IgD-negative memory B cell (primary cell): ENCODE measurements around the gene CHST1. TPM values are rescaled to one million over a fixed set of nuclear protein-coding genes. Genes with fewer than 3 reads are reported as not detected.

Source experiments
- H3K27ac Mint-ChIP-seq, 3 donors: one replicate each; pipeline ENCODE4 v1.8.0; 2020 to 2022; ENCODE audit warnings: mild to moderate bottlenecking in 3 of 3, mixed read lengths in 3 of 3, moderate library complexity in 1 of 3
- H3K27me3 Mint-ChIP-seq: one replicate; pipeline ENCODE4 v1.8.0; 2021; ENCODE audit warnings: mixed read lengths
- H3K36me3 Mint-ChIP-seq: one replicate; pipeline ENCODE4 v1.8.0; 2020; ENCODE audit warnings: mild to moderate bottlenecking, mixed read lengths
- H3K4me1 Mint-ChIP-seq, 3 donors: one replicate each; pipeline ENCODE4 v1.8.0; 2020 to 2022; ENCODE audit warnings: mixed read lengths in 3 of 3, mild to moderate bottlenecking in 1 of 3
- H3K4me3 Mint-ChIP-seq, 4 donors: one replicate each; pipeline ENCODE4 v1.8.0; 2020 to 2022; ENCODE audit warnings: mild to moderate bottlenecking in 4 of 4, mixed read lengths in 4 of 4, moderate library complexity in 3 of 4
- H3K9me3 Mint-ChIP-seq, 3 donors: one replicate each; pipeline ENCODE4 v1.8.0; 2020 to 2021; ENCODE audit warnings: mixed read lengths in 3 of 3, mild to moderate bottlenecking in 1 of 3
- polyA plus RNA-seq: library from polyadenylated mRNA; unstranded; fragments of 300-500 nt; fragmentation: Illumina TruSeq; gene quantifications from one replicate; pipeline ENCODE4 v1.2.3, GENCODE V29; 2021

CHST1 gene
- polyA plus RNA-seq, 1 donor from 2014 or later, result not detected

DNA sequence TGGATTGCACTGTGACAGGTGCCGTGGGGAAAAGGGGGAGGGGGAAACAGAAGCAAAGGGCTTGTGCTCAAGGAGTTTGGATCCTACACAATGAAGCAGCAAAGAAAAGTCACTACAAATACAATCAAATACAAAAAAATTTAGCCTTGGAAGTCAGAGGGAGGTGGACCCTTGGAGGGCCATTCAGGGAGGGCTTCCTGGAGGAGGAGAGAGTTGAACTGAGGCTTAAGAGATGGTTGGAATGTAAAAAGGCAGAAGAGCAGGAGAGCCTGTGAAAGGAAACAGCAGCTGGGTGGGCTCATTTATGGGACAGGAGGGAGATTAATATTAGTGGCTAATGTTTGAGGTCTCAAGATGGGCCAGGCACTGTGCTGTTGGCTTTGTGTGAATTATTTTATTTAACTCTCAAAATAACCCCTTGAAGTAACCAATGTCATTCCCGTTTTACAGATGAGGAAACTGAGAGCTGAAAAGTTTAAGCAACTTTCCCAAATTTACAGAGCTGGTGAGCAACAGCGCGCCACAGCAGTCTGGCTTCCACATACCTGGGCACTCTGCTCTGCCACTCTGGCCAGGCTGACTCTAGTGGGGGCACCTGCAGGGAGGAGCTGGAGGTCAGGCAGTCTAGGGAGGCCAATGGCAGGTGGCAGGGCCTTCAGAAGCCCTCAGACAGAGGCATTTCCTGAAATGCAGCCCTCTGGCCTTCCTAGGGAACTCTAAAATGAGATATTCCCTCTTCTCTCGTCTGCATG is 2.7 kb upstream of the CHST1 start:
- no peak overlapping the region for H3K4me3 Mint-ChIP-seq
- H3K4me1 Mint-ChIP-seq, result peaks cover 0 to 2% (median 0%) of the 10 kb centered on the region in 3 donors
- no peak overlapping the region for H3K27ac Mint-ChIP-seq
- H3K9me3 Mint-ChIP-seq, result no peaks in the 10 kb centered on the region
- peaks cover 39% of the 10 kb centered on the region for H3K27me3 Mint-ChIP-seq
- H3K36me3 Mint-ChIP-seq, result no peaks in the 10 kb centered on the region

DNA sequence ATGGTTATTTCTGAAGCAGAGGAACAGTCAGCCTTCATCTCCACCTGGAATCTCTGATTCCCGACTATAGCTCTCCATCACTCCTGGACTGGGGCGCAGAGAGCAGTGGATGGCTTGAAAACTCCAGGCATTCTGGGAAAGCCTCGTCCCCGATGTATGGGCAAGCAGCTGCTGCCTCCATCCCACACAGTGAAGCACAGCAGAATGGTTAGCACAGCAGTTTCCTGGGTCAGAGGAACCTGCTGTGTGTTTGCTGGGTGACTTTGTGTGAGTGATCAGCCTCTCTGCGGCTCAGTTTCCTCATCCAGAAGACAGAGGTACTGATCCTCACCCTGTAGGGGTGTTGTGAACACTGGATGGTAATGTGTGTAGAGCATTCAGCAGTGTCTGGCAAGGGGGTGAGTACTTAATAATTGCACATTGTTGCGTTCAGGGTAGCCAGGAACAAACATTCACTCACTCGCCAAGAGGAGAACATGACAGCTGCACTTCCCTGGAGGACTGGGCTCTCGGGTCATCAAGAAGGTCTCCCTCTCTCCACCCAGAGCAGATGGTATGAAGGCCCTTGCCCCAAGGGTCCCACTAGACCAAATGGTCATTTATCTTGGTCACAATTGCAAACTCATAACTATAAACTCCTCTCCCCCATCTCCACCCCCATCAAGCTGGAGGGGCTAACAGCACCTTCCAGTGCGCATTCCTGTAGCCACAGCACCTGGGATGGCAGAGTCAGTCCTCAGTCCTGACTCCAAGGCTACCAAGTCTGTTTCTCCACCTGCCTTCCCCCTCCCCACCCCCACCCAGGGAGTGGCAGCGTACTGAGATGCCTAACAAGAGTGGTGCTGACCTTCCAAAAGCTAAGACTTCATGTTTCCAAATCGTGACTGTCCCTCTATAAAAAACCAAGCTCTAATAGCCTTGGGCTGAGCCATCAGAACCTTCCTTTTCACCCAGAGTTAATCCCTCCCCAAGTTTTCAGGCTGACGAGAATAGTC is 1.5 kb upstream of the CHST1 start:
- peak overlapping the region in 1 of 4 donors; percentile 79 for H3K4me3 Mint-ChIP-seq
- no peaks in the 10 kb centered on the region for H3K9me3 Mint-ChIP-seq
- H3K36me3 Mint-ChIP-seq, result no peaks in the 10 kb centered on the region
- peaks cover 44% of the 10 kb centered on the region for H3K27me3 Mint-ChIP-seq
- peaks cover 0 to 2% (median 0%) of the 10 kb centered on the region in 3 donors for H3K4me1 Mint-ChIP-seq
- H3K27ac Mint-ChIP-seq, result no peak overlapping the region

DNA sequence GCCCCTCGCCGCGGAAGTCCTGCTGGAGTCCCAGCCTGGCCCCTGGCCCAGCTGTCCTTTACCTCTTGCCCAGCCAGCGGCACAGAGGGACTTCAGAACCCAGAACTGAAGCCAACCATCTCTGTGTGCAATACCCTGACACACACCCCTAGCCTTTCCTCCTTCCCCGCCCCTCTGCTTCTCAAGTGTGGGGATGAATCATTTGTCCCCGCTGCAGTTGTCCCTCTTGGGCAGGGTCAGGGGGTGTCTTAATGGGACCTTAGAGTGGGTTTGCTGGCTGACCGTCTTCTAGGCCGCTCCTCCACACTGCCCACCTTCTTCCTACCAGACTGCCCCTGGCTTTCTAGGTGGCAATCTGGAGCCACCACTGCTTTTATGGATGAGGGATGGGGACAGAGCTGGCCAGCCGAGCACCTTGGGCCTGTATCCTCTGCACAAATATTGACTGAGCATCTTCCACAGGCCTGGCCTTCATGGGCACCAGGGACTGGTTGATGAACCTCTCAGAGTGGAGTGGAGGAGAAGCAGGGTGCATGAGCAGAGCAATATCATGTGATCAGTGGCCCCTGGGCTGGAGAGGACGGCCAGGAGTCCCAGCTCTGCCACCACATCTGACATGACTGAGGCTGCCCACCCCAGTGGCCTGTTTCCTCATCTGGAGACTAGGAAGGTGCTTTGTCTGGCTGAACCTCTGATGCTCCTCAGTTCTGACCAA is 668 bp upstream of the CHST1 start:
- H3K27me3 Mint-ChIP-seq, result peaks cover 48% of the 10 kb centered on the region

DNA sequence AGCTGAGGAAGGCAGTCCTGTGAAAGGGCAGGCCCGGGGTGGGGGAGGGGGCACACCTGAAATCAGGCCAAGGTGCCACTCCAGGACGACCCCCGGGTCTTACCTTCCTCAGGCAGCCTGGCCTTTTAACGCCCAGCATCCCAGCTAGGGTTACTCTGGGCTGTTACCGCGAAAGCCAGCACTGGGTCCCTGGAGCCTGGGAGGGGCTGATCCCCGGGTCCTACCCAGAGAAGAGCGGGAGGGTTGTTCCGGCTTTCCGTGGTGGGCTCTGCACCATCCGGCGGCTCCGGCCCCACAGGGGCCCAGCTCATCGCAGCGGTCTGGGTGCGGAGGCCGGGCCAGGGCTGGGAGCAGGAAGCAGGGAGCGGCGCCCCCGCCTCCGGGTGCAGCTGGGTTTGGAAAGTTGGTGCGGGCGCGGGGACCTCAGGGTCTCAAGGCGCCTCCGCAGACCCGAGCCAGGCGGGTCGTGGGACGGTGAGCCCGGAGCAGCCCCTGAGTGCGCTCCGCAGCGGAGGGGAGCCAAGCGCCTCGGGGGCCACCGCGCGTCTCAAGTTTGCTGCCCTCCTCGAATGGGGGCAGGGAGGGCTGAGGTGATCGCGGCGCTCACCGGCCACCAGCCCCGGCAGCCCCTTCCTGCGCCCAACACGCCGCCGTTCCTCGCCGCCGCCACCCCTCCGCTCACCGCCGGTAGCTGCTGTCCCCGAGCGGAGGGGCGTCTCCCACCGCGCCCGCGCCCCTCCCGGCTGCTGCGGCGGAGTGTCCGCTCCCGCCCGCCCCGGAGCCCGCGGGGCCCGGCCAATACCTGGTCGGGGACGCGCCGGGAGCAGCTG is 831 bp downstream of the CHST1 start:
- peaks cover 59% of the 10 kb centered on the region for H3K27me3 Mint-ChIP-seq
- H3K27ac Mint-ChIP-seq, result no peak overlapping the region
- no peaks in the 10 kb centered on the region for H3K36me3 Mint-ChIP-seq
- no peaks in the 10 kb centered on the region for H3K9me3 Mint-ChIP-seq
- no peak overlapping the region for H3K4me3 Mint-ChIP-seq
- peaks cover 0 to 2% (median 0%) of the 10 kb centered on the region in 3 donors for H3K4me1 Mint-ChIP-seq

More for the DNA sequence above, 668 bp upstream of the CHST1 start:
- Mint-ChIP-seq H3K36me3 (no peaks in the 10 kb centered on the region), H3K4me1 (peaks cover 0 to 2% (median 0%) of the 10 kb centered on the region in 3 donors), H3K9me3 (no peaks in the 10 kb centered on the region), H3K4me3 (peak overlapping the region; percentile 17 to 80 (median 58)), H3K27ac (no peak overlapping the region)

DNA sequence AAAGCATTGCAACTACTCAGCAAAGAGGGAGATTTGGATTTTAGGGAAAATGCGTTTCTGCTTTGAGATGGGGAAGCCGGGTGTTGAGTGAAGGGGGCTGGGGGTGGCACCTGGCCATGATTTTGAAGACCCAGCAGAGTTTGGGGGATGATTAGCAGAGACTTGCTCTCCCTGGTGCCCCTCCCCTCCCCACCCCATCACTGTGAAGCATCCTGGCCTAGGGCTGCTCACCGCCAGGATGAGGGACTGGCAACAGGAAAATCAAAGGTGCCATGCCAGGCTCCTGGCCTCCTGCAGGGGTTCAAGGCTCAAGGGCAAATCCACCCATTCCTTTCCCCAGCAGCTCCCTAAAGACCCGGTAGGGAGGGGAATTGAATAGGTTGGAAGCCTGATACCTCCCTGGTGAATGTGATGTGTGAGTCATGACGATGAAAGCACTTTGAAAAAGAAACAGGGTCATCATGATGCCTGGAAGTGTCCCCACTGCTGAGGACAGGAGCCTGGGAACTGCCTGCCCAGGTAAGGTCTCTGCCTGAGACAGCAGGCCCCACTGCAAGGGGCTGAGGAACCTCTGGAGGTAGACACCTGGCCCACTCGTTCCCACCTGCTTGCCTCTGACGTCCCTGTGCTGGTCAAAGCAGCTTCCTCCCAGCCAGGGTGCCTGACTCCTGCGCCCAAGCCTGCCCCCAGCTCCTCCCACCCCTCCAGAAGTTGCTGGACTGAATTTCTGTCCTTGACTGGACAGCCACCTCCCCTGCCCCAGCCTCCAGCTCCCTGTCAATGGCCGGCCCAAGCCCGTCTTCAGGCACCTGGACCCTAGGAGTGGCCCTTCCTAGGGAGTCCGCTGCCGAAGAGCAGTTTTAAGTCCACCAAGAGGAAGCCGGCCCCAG is 1.7 kb downstream of the CHST1 start:
- Mint-ChIP-seq H3K27ac (no peak overlapping the region), H3K4me1 (peaks cover 0 to 2% (median 0%) of the 10 kb centered on the region in 3 donors), H3K27me3 (peaks cover 60% of the 10 kb centered on the region), H3K36me3 (no peaks in the 10 kb centered on the region), H3K9me3 (no peaks in the 10 kb centered on the region), H3K4me3 (peak overlapping the region in 2 of 4 donors; percentile 30 to 79)

DNA sequence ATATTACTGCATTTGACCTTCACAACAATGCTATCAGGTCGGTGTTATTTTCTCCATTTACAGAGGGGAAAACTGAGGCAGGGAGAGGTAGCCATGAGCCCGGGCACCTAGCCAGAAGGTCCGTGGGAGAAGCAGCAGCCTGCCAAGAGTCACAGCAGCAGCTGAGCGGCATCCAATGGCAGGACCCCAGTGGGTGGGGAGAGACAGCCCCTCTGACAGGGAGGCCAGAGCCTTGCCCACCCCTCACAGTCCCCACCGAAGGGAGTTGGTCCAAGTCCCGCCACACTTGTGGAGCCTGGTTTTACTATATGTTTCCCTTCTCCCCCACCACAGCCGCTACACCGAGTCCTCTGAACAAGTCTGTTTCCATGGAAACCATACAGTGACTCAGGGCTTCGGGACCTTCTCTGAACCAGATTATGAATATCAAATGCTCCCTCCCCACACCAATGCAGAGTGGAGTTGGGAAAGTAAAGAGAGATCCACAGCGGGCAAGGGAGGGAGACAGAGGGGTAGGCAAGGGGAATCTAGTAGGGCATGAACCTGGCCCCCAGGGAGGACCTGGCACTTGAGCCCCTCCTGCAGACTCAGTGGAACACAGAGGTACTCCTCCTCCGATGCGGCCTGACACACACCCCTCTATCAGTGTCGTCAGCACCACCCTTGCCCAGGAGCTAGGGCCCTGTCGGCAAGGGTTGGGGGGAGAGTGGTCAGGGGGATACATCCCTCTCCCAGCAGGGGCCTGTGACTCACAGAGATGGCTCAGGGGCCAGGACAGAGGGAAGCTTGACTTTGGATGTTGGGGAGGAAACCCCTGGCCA is 2.5 kb downstream of the CHST1 start:
- Mint-ChIP-seq H3K27ac (no peak overlapping the region), H3K4me1 (peaks cover 0 to 2% (median 0%) of the 10 kb centered on the region in 3 donors), H3K9me3 (no peaks in the 10 kb centered on the region), H3K4me3 (peak overlapping the region in 3 of 4 donors; percentile 28 to 73 (median 30)), H3K27me3 (peaks cover 57% of the 10 kb centered on the region), H3K36me3 (no peaks in the 10 kb centered on the region)

DNA sequence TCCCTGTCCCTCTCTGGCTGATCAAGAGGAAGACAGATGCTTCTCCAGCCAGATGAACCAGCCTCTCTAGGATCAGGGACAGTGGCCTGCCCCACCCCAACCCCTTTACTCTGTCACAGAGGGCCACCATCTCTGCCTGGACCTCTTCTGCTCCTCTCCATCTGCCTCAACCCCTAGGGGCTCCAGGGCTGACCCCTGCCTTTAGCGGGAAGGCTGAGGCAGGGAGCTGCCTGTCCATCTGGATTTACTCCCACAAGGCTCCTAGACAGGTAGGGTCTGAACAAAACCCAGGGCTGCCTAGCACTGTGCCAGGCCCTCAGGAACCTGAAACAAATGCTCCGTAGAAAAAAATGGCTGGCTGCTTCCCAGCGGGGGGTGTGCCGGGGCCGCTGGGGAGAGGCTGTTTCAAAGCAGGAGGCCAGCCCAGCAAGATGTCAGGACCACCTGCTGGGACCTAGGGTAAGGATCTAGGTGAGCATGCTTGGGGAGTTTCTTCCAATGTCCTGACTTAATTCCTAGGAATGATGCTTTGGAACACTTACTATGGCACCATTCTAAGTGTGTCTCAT is 3.2 kb downstream of the CHST1 start:
- H3K27me3 Mint-ChIP-seq, result peaks cover 53% of the 10 kb centered on the region
- no peaks in the 10 kb centered on the region for H3K9me3 Mint-ChIP-seq
- no peaks in the 10 kb centered on the region for H3K36me3 Mint-ChIP-seq
- H3K4me1 Mint-ChIP-seq, result peaks cover 0 to 2% (median 0%) of the 10 kb centered on the region in 3 donors
- no peak overlapping the region for H3K4me3 Mint-ChIP-seq
- no peak overlapping the region for H3K27ac Mint-ChIP-seq

DNA sequence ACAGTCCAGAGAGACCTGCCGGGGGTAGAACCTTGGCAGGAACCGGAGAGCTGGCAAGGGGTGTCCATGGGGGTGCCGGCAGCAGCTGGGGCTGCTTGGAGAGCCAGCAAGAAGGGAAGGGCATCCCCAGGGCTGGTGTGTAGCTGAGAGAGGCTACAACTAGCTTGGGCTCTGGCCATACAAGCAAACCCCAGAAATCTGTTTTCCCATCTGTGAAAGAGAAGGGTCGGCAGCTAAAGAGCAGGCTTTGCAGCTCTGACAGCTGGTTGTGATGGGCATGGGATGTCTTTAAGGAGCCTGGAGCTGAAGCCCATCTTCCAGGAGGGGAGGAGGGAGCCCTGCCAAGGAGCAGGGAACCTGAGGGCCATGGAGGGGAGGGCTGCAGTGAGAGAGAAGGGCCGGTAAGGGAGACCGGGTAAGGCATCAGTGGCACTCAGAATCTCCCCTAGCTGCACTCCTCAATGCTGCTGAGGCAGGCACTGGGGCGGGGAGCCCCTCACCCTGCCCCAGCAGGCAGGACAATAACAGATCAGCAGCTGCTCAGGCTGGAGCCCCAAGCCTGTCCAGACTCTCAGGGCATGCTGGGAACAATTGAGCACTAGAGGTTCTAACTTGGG is 3.9 kb downstream of the CHST1 start:
- no peaks in the 10 kb centered on the region for H3K9me3 Mint-ChIP-seq
- H3K27me3 Mint-ChIP-seq, result peaks cover 50% of the 10 kb centered on the region
- H3K27ac Mint-ChIP-seq, result no peak overlapping the region
- H3K36me3 Mint-ChIP-seq, result no peaks in the 10 kb centered on the region
- H3K4me1 Mint-ChIP-seq, result peaks cover 0 to 2% (median 0%) of the 10 kb centered on the region in 3 donors
- H3K4me3 Mint-ChIP-seq, result no peak overlapping the region

DNA sequence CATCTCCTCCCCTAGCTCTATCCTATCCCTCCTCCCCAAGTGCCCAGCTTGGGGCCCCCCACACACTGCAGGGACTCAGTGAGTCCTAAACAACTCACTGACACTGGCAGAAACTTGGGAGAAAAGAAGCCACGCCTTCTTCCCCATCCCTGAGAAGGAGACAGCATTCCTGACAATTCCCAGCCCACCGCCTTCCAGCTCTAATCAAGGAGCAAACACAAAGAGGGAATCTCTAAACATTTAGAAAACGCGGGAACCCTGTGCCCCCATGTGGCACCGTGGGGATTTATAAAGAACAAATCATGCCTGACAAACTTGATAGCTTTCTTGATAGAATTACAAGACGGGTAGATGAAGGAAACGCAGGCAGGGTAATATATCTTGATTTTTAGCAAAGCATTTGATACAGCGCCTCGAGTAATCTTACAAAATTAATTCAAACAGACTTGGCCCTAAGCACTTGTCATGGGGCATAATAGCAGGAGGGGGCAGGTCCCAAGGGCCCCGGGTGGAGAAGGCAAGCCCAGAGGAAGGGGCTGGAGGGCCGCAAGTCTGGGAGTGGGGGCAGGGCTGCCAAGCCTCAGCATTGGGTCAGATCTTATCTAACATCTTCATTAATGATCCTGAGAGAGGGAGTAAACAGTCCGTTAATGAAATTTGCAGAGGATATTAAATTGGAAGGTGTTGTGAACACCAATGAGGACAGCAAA is 4.5 kb downstream of the CHST1 start:
- H3K4me1 Mint-ChIP-seq, result peaks cover 0 to 2% (median 0%) of the 10 kb centered on the region in 3 donors
- no peaks in the 10 kb centered on the region for H3K9me3 Mint-ChIP-seq
- H3K4me3 Mint-ChIP-seq, result no peak overlapping the region
- H3K36me3 Mint-ChIP-seq, result no peaks in the 10 kb centered on the region
- peaks cover 45% of the 10 kb centered on the region for H3K27me3 Mint-ChIP-seq
- H3K27ac Mint-ChIP-seq, result no peak overlapping the region

DNA sequence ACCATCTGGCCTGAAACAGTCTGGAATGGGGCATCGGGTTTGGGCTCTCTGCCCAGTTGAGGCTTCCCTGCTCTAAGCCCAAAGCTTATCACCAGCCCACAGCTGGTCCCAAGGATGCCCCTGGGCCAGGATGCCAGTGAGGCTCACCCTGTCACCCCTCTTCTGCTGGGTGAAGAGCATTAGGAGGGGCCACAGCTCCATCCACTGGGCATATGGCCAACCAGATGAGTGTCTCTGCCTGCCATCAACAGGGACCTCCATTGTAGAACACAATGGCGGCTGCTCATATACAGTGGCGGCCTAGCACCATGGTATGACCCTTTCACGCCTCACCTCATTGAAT is 5.6 kb downstream of the CHST1 start:
- H3K36me3 Mint-ChIP-seq, result no peaks in the 10 kb centered on the region
- H3K9me3 Mint-ChIP-seq, result no peaks in the 10 kb centered on the region
- no peak overlapping the region for H3K27ac Mint-ChIP-seq
- no peak overlapping the region for H3K4me3 Mint-ChIP-seq
- H3K4me1 Mint-ChIP-seq, result peaks cover 0 to 5% (median 3%) of the 10 kb centered on the region in 3 donors
- H3K27me3 Mint-ChIP-seq, result peaks cover 43% of the 10 kb centered on the region

DNA sequence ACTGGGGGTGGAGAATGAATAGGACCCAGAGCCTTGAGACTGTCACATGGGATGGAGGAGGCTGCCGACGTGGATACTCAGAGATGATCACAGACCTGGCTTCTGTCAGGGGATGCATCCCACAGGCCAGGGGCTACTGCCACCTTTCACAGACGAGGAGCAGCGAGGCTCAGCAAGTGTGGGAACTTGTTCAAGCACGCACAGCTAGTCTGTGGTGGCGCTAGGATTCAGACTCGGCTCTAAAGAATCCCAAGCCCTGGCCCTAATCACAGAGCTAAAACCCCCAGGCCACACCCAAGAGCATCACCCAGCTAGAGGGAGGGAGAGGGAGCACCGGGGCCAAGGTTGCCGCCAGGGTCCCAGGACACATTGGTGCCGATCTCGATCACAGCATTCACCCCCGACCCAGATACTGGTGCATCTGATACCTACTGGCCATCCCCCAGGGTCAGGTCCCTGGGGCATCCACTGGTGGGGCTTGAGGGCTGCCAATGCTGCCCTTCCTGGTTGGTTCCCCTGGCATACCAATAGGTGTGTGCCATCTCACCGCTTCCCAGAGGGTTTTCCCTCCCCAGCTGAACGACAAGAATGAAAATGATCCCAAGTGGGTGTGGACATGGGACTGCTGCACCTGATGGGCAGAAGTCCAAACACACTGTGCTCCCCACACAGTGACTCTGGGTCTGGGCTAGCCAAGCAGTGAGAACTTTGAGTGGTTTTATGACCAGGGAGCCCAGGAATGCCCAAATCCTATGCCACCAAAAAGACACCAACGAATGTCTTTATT is 6.2 kb downstream of the CHST1 start:
- no peaks in the 10 kb centered on the region for H3K36me3 Mint-ChIP-seq
- no peaks in the 10 kb centered on the region for H3K9me3 Mint-ChIP-seq
- H3K27me3 Mint-ChIP-seq, result peaks cover 43% of the 10 kb centered on the region
- H3K4me3 Mint-ChIP-seq, result no peak overlapping the region
- no peak overlapping the region for H3K27ac Mint-ChIP-seq
- H3K4me1 Mint-ChIP-seq, result peaks cover 0 to 5% (median 3%) of the 10 kb centered on the region in 3 donors
